AG04450 (cell line): ENCODE measurements around the gene PES1. TPM values are rescaled to one million over a fixed set of nuclear protein-coding genes. Genes with fewer than 3 reads are reported as not detected.

Experiments
- CTCF ChIA-PET: fragments of 300-600, 350-600 bp; formaldehyde crosslinking; extraction: SDS; loops from one replicate; lab custom pipeline; 2022; ENCODE audit warnings: antibody characterized with exemption, inconsistent platforms; lab: Charles Lee
- POLR2A ChIA-PET: fragments of 350-600 bp; formaldehyde crosslinking; extraction: SDS; loops from one replicate; lab custom pipeline; 2021; ENCODE audit warnings: antibody characterized with exemption, inconsistent platforms; lab: Yijun Ruan, JAX
- DNase-seq: peaks from one replicate; pipeline ENCODE4 v3.0.0-alpha.2; 2011; ENCODE audit warnings: low read depth, low spot score
- H3K27ac ChIP-seq: one replicate; pipeline ENCODE4 v1.5.1; 2012; ENCODE audit warnings: low read depth, low read length, control low read depth
- H3K27me3 ChIP-seq: one replicate; pipeline ENCODE4 v1.6.0; 2012; ENCODE audit warnings: low read length; ENCODE audit not compliant: control insufficient read depth, insufficient read depth
- H3K4me3 ChIP-seq: 2 replicates; pipeline ENCODE4 v1.5.1; 2011; ENCODE audit warnings: mild to moderate bottlenecking, low read depth, low read length, control low read depth
- H3K9me3 ChIP-seq: 2 replicates; pipeline ENCODE4 v1.5.1; 2012; ENCODE audit warnings: low read length; ENCODE audit not compliant: control insufficient read depth, insufficient read depth
- polyA plus RNA-seq: library from polyadenylated mRNA; depleted of rRNA; stranded (reverse); fragments of >200 nt; gene quantifications from 2 replicates; pipeline ENCODE4 v1.2.3, GENCODE V29; 2011
- TF ChIP-seq, protein P1 (sequence below): IDR thresholded peaks from 2 replicates; pipeline ENCODE4 v1.5.1; 2011; ENCODE audit warnings: low read depth, low read length, control low read depth, inconsistent platforms

The PES1 gene
- polyA plus RNA-seq, 1 experiment = 70.2 TPM

GRCh38 chr22:30574997-30575671, 16.6 kb downstream of the PES1 start:
- ChIA-PET POLR2A (interaction anchor here (0.6 to 1.3 kb wide), 3 partner anchors 17 to 180 kb away, joined by 3 to 5 read pairs (median 3); partner anchors contain the start of gene PES1), CTCF (interaction anchor here (1.1 kb wide), 1 partner anchor 180 kb away, joined by 3 read pairs; no protein-coding TSS in a partner anchor)
- H3K27me3 ChIP-seq = peaks cover 10% of the 10 kb centered on the region
- H3K4me3 ChIP-seq = peak overlapping the region; percentile 13; the same call in 1 of the 2 replicates
- peak; percentile 38 for DNase-seq
- H3K27ac ChIP-seq = peak overlapping the region; percentile 82
- H3K9me3 ChIP-seq = no peaks in the 10 kb centered on the region
- TF ChIP-seq, protein P1, sequence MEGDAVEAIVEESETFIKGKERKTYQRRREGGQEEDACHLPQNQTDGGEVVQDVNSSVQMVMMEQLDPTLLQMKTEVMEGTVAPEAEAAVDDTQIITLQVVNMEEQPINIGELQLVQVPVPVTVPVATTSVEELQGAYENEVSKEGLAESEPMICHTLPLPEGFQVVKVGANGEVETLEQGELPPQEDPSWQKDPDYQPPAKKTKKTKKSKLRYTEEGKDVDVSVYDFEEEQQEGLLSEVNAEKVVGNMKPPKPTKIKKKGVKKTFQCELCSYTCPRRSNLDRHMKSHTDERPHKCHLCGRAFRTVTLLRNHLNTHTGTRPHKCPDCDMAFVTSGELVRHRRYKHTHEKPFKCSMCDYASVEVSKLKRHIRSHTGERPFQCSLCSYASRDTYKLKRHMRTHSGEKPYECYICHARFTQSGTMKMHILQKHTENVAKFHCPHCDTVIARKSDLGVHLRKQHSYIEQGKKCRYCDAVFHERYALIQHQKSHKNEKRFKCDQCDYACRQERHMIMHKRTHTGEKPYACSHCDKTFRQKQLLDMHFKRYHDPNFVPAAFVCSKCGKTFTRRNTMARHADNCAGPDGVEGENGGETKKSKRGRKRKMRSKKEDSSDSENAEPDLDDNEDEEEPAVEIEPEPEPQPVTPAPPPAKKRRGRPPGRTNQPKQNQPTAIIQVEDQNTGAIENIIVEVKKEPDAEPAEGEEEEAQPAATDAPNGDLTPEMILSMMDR = 0 out of 2 replicates have a peak, but pooled peaks have one; percentile 10

- Histone ChIP-seq H3K27ac (peak within 1 kb of the TSS; percentile 82), H3K9me3 (no peaks in the 10 kb centered on the region), H3K27me3 (peaks cover 16% of the 10 kb centered on the region), H3K4me3 (peak within 1 kb of the TSS; percentile 13; the same call in 1 of the 2 replicates)
- POLR2A ChIA-PET = interaction anchor here (1.0 to 1.3 kb wide), 2 partner anchors 17 to 181 kb away, joined by 3 to 5 read pairs; partner anchors contain the start of gene PES1
- no peak for DNase-seq
- TF ChIP-seq, protein P1 = no peak
- CTCF ChIA-PET = interaction anchor here (1.1 kb wide), 1 partner anchor 181 kb away, joined by 3 read pairs; no protein-coding TSS in a partner anchor
Observed at GRCh38 chr22:30574095-30574981, 17.4 kb downstream of the PES1 start, which contains the start of gene GAL3ST1. TSS of gene GAL3ST1 (minus strand) at chr22:30574665. CDS start at chr22:30557392, 17,273 bp downstream.

- H3K27me3 ChIP-seq = peaks cover 16% of the 10 kb centered on the region
- TF ChIP-seq, protein P1 = no peak
- no peak overlapping the region for H3K27ac ChIP-seq
- ChIA-PET CTCF (no interaction called here), POLR2A (no interaction called here)
- no peak overlapping the region for H3K4me3 ChIP-seq
- H3K9me3 ChIP-seq = no peaks in the 10 kb centered on the region
- no peak for DNase-seq
Observed at GRCh38 chr22:30573594-30574094, 18.1 kb downstream of the PES1 start.

DNA sequence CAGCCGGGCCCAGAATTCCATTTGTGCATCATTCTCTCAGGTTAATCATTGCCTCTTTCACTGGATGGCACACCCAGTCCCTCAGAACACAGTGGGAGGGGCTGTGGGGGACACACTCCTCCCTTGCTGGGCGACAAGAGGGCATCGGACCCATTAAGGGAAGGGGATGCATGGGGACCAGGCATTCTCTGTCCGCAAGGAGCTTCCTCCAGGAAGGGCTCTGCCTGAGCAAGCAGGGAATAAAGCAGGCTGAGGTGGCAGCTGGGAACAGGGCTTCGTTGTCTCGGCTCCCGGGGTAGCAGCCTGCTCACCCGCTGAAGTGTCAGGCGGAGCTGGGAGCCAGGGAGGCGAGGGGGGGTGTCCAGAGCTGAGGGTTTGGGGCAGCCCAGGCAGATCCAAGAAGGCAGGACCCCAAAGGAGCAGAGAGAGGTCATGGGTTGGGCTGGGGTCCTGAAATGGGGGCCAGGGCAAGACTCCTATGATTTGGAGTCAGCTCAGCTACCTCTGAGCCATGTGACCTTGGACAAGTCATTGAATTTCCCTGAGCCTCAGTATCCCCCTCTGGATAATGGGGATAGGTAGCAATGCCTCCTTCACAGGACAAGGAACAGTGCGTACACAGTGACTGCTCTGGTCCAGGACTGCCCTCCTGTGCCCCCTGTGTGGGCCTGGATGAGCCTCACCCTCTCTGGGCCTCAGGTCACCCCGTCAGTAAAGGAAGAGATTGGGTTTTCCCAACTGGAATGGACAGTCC, 18.7 kb downstream of the PES1 start:
- no peak overlapping the region for H3K4me3 ChIP-seq
- TF ChIP-seq, protein P1 = no peak
- ChIA-PET CTCF (no interaction called here), POLR2A (no interaction called here)
- no peak for DNase-seq
- H3K27ac ChIP-seq = no peak overlapping the region
- peaks cover 16% of the 10 kb centered on the region for H3K27me3 ChIP-seq
- H3K9me3 ChIP-seq = no peaks in the 10 kb centered on the region
